IPS-15b (cell line): ENCODE measurements around the gene SLFNL1.

Experiments
- H3K27me3 ChIP-seq: one replicate; pipeline ENCODE4 v1.6.1; 2013; ENCODE audit warnings: low read length; ENCODE audit not compliant: control insufficient read depth, insufficient read depth
- H3K36me3 ChIP-seq: one replicate; pipeline ENCODE4 v1.6.1; 2013; ENCODE audit warnings: low read length; ENCODE audit not compliant: control insufficient read depth, insufficient read depth
- H3K4me1 ChIP-seq: one replicate; pipeline ENCODE4 v1.6.1; 2013; ENCODE audit warnings: mild to moderate bottlenecking, low read length; ENCODE audit not compliant: control insufficient read depth, insufficient read depth
- H3K4me3 ChIP-seq: one replicate; pipeline ENCODE4 v1.5.1; 2013; ENCODE audit warnings: low read depth, low read length
- H3K9ac ChIP-seq: one replicate; pipeline ENCODE4 v1.6.1; 2013; ENCODE audit warnings: low read depth, mild to moderate bottlenecking, low read length
- H3K9me3 ChIP-seq: one replicate; pipeline ENCODE4 v1.6.1; 2013; ENCODE audit warnings: mild to moderate bottlenecking, low read length; ENCODE audit not compliant: control insufficient read depth, insufficient read depth

The SLFNL1 gene

DNA sequence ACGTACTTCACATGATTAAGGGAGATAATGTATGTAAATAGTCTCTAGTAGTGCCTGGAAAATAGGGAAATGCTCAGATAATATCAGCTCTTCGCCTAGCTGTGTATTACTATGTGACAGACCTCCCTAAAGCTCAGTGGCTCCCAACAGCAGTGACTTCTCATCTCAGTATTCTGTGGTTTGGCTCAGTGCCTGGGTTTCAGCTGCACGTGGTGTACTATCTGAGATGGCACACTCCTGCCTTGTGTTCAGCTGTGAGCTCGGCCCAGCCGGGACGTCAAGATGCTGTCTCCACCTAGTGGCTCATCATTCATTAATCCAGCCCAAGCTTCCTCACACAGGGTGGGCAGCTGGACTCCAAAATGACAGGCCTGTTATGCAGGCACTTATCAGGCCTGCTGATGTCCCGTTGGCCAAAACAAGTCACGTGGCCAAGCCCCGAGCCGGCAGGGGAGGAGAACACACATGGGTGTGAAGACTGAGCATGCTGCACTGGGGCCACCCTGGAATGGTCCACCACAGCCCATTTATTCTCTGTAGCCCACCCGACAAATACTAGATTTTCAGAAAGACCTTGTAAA is 17.8 kb downstream of the SLFNL1 start:
- Histone ChIP-seq H3K36me3 (peaks cover 53% of the 10 kb centered on the region), H3K9ac (no peak overlapping the region)

DNA sequence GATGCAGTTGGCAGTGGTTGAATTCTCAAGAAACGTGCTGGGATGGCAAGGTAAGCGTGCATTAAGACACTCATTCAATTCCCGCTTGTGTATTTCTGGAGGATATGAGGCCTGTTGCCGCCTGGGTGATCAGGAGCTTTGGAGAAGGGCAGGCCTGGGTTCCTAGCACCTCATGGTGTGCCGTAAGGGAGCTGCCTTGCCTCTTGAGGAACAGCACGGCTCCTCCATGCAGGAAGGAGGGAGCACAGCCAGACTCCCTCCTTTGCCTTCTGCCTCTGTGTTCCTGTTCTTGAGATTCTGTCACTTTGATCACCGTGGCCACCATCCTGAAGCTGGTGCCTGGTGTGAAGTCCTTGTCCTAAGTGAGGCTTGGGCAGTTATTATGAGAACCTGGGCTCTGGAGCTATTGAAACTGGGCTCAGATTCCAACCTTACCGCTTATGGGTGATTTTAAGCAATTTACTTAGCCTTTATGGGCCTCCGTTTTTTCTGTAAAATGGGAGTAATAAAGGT is 18.3 kb downstream of the SLFNL1 start:
- Histone ChIP-seq H3K27me3 (no peaks in the 10 kb centered on the region), H3K9ac (no peak overlapping the region), H3K4me1 (no peaks in the 10 kb centered on the region), H3K9me3 (no peaks in the 10 kb centered on the region), H3K36me3 (peaks cover 57% of the 10 kb centered on the region), H3K4me3 (no peak overlapping the region)

More for the DNA sequence above, 17.8 kb downstream of the SLFNL1 start:
- H3K9me3 ChIP-seq = no peaks in the 10 kb centered on the region
- no peak overlapping the region for H3K4me3 ChIP-seq
- H3K4me1 ChIP-seq = no peaks in the 10 kb centered on the region
- no peaks in the 10 kb centered on the region for H3K27me3 ChIP-seq

DNA sequence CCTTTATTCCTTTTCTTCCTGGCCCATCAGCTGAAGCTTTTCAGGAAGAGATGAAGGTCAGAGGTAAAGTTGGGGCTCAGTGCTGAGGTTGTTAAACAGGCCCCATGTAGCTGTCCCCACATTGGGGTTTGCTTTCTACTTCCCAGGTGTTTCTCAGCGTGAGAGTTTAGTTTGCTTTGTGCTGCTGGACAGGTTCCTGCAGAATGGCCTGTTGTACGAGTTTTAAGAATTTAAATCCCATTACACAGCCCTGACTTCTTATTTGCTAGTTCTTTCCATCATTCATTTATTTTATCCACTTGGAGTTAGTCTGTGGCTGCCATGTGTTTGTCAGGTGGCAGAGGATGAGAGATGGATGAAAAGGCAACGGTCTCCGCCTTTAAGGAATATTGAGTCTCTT is 22.9 kb downstream of the SLFNL1 start:
- H3K9me3 ChIP-seq = no peaks in the 10 kb centered on the region
- peaks cover 49% of the 10 kb centered on the region for H3K36me3 ChIP-seq
- H3K4me1 ChIP-seq = no peaks in the 10 kb centered on the region
- H3K9ac ChIP-seq = no peak overlapping the region
- H3K27me3 ChIP-seq = no peaks in the 10 kb centered on the region
- no peak overlapping the region for H3K4me3 ChIP-seq

DNA sequence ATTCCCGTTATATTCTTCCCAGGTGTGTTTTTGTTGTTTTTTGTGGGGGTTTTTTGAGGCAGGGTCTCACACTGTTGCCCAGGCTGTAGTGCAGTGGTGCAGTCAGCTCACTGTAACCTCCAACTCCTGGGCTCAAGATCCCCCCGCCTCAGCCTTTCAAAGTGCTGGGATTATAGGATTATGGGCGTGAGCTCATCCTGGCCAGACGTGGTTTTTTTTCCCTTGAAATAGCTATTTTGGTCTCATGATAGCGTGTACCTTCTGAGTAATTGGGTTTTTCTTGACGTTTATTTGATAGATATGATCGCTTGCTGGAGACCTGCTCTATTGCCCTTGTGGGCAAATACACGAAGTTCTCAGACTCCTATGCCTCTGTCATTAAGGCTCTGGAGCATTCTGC is 24.4 kb downstream of the SLFNL1 start:
- no peaks in the 10 kb centered on the region for H3K27me3 ChIP-seq
- H3K9me3 ChIP-seq = no peaks in the 10 kb centered on the region
- H3K4me1 ChIP-seq = no peaks in the 10 kb centered on the region
- H3K36me3 ChIP-seq = peaks cover 46% of the 10 kb centered on the region
- H3K4me3 ChIP-seq = no peak overlapping the region
- H3K9ac ChIP-seq = no peak overlapping the region

DNA sequence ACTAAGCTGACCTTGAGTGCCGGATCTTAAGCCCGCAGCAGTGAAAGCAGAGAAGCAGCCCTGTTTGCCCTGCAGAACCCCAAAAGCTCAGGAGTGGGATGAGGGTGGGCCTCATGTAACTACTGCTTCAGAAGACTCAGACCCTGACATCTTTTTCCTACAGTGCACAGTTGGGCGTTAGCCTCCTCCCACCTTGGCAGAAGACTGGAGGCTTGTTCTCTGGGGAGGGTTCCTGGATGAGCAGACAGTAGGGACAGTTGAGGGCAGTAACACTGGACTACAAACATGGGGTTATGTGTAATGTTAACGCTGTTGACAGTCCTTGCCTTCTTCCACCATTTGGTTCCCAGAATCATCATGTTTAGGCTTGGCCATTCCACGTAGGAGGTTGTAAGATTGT is 32.5 kb downstream of the SLFNL1 start:
- Histone ChIP-seq H3K9me3 (no peaks in the 10 kb centered on the region), H3K9ac (no peak overlapping the region), H3K27me3 (no peaks in the 10 kb centered on the region), H3K4me3 (no peak overlapping the region), H3K36me3 (peaks cover 69% of the 10 kb centered on the region), H3K4me1 (no peaks in the 10 kb centered on the region)

DNA sequence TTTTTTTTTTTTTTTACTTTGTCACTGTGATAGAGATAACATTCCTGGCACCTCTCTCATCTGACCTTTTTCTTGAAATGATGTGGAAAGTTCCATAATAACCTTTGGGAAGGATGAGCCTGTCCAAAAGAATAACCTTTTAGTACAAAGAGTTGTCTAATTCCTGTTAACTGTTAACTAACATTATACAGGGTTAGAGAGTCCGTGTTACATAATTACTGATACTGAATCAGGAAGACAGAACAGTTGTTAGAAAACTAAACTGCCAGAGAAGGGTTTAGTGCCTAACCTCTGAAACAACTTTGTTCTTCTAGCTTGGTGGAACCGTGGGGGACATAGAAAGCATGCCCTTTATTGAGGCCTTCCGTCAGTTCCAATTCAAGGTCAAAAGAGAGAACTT is 33.2 kb downstream of the SLFNL1 start:
- no peaks in the 10 kb centered on the region for H3K4me1 ChIP-seq
- H3K27me3 ChIP-seq = no peaks in the 10 kb centered on the region
- H3K36me3 ChIP-seq = peaks cover 64% of the 10 kb centered on the region
- no peak overlapping the region for H3K9ac ChIP-seq
- H3K9me3 ChIP-seq = no peaks in the 10 kb centered on the region
- no peak overlapping the region for H3K4me3 ChIP-seq

DNA sequence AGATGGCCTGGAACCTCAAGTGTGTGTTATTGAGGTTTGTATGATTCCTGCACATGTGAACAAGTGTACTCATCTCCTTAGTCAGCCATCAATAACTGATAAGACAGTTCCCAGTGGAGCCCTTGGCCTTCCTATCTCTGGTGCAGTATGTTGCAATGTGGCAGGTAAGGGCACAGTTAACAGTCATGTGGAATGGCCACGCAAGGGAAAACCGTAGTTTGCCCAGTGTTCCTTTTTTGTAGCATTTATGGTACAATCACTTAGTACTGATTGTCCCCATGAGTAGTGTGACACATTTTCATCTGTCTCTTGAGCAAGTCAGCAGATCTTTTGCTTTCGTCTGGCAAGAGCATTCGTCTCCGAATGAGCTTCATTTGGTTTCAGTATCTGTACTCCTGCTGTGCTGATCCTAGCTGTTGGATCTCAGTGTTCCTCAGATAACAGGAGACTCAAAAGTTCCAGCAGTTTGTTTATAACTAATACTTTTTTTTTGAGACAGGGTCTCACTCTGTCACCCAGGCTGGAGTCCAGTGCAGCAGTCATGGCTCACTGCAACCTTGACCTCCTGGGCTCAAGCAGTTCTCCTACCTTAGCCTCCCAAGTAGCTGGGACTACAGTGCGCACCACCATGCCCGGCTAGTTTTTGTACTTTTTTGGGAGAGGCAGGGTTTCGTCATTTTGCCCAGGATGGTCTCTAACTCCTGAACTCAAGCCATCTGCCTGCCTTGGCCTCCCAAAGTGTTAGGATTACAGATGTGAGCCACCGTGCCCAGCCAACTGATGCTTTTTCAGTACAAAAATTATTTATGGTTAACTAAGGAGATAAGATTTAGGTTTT is 33.9 kb downstream of the SLFNL1 start:
- no peaks in the 10 kb centered on the region for H3K4me1 ChIP-seq
- H3K4me3 ChIP-seq = no peak overlapping the region
- no peak overlapping the region for H3K9ac ChIP-seq
- no peaks in the 10 kb centered on the region for H3K9me3 ChIP-seq
- H3K36me3 ChIP-seq = peaks cover 60% of the 10 kb centered on the region
- no peaks in the 10 kb centered on the region for H3K27me3 ChIP-seq

DNA sequence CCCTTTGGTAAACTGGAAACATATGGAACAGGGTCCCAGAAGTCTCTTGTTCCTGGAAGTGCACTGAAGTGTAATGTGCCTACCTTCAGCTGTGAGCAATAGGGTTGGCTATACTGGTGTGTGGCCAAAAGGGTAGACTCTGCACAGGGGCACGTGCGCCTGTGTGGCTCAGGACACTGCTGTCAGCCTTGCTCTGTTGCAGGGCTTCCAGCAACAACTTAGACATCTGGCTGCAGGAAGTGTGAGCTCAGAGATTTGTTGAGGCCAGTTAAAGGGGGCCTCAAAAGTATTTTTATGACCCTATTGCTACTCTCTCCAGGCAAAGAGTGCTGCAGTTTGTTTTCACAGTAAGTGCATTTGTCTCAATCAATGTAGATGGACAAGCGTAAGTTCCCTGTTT is 34.6 kb downstream of the SLFNL1 start:
- H3K9me3 ChIP-seq = no peaks in the 10 kb centered on the region
- no peak overlapping the region for H3K9ac ChIP-seq
- H3K27me3 ChIP-seq = no peaks in the 10 kb centered on the region
- no peak overlapping the region for H3K4me3 ChIP-seq
- H3K4me1 ChIP-seq = peaks cover 2% of the 10 kb centered on the region
- H3K36me3 ChIP-seq = peaks cover 55% of the 10 kb centered on the region

DNA sequence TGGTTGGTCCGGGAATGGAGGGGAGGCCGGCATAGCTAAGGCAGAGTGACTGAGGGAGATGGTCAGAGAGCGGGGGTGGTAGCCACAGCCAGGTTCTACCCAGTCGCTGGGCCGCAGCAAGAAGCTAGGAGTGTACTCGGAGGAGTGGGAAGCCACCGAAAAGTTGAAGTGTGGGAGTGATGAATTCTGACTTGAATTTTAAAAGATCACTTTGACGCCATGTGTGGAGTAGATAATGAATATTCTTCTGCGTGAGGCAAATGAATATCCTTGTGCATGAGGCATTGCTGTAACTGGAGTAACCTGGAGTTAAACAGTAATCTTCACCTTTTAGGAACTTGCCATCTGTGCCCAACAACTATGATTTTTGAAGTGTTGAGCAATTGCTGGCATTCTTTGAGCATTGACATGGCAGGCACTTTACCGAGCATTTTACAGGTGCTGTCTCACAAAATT is 35.2 kb downstream of the SLFNL1 start:
- H3K36me3 ChIP-seq = peaks cover 50% of the 10 kb centered on the region
- H3K27me3 ChIP-seq = no peaks in the 10 kb centered on the region
- no peak overlapping the region for H3K9ac ChIP-seq
- no peak overlapping the region for H3K4me3 ChIP-seq
- H3K4me1 ChIP-seq = peaks cover 4% of the 10 kb centered on the region
- H3K9me3 ChIP-seq = no peaks in the 10 kb centered on the region

DNA sequence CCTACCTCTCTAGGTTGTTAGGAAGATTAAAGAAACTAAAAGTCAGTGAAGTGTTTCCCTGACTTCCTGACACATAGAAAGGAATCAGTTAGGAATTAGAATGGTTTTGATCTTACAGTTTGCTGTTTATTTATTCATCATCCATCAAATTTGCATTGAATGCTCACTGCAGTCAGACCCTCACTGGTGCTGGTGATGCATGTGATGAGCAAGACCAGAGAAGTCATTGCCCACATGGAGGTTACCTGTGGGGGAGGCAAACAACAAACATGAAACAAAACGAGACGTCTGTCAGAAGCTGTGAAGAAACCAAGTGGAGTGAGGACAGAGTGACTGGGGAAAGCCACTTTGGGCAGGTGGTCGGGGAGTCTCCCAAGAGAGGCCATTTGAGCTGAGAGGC is 35.6 kb downstream of the SLFNL1 start:
- no peak overlapping the region for H3K4me3 ChIP-seq
- H3K9ac ChIP-seq = no peak overlapping the region
- H3K9me3 ChIP-seq = no peaks in the 10 kb centered on the region
- no peaks in the 10 kb centered on the region for H3K27me3 ChIP-seq
- H3K36me3 ChIP-seq = peaks cover 46% of the 10 kb centered on the region
- peaks cover 7% of the 10 kb centered on the region for H3K4me1 ChIP-seq

DNA sequence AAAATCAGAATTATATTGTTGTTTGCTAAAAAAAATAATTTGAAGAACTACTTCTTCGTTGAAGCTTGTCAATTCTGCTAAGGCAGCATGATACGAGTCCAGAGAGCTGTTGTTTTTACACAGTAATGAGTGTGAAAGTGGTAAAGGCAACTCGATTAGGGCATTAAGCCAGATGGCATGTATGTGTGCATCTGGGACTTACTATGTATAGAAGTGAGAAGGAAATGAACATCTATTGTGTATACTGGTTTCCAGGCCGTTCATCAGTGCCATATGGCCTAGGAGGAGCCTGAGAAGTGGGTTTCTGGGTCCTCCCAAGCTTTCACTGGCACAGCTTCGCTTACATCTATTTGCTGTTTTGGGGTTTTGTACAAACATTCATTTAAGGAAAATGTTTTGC is 36.4 kb downstream of the SLFNL1 start:
- peaks cover 8% of the 10 kb centered on the region for H3K4me1 ChIP-seq
- H3K9ac ChIP-seq = no peak overlapping the region

DNA sequence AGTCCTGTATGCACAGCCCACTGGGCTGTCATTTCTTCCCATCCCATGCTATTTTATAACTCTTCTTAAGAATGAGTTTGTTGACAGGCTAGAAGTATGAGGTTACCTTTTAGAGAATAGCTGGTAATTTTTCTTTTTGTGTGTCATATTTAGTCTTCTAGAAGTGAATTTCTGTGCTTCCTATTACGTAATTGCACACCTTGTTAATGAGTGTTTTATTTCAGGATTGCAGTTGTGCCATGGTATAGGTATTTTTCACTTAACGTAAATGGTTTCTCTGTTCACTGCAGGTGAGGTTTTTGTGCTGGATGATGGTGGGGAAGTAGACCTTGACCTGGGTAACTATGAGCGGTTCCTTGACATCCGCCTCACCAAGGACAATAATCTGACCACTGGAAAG is 37.0 kb downstream of the SLFNL1 start:
- H3K9ac ChIP-seq = no peak overlapping the region
- peaks cover 41% of the 10 kb centered on the region for H3K36me3 ChIP-seq
- H3K9me3 ChIP-seq = no peaks in the 10 kb centered on the region
- peaks cover 8% of the 10 kb centered on the region for H3K4me1 ChIP-seq
- no peaks in the 10 kb centered on the region for H3K27me3 ChIP-seq
- no peak overlapping the region for H3K4me3 ChIP-seq

More for the DNA sequence above, 36.4 kb downstream of the SLFNL1 start:
- H3K4me3 ChIP-seq = no peak overlapping the region
- peaks cover 41% of the 10 kb centered on the region for H3K36me3 ChIP-seq
- no peaks in the 10 kb centered on the region for H3K27me3 ChIP-seq
- no peaks in the 10 kb centered on the region for H3K9me3 ChIP-seq
